Fibroblast of skin of left biceps (primary cell): ENCODE data around the gene MOB3C.
A peak's percentile ranks its signal among the peaks of the same experiment; 100 is the strongest.

Source experiments
- DNase-seq, 2 experiments: peaks; one replicate each; pipeline ENCODE4 v3.0.0-alpha.2; 2013; ENCODE audit warnings: low read depth in 2 of 2

MOB3C gene

GRCh38 chr1:46638921-46639320, 22.3 kb upstream of the MOB3C start:
- DNase-seq, result no peak

GRCh38 chr1:46637444-46638083, 21.0 kb upstream of the MOB3C start:
- DNase-seq, result no peak

GRCh38 chr1:46635205-46635604, 18.6 kb upstream of the MOB3C start:
- DNase-seq, result no peak

- DNase-seq, result no peak
These were observed 14.1 kb upstream of the MOB3C start for GRCh38 chr1:46630719-46631118.

- DNase-seq, result no peak
These were observed 7.4 kb upstream of the MOB3C start for GRCh38 chr1:46623743-46624644.

- DNase-seq, result no peak
These were observed 5.7 kb upstream of the MOB3C start for GRCh38 chr1:46622344-46622743.

GRCh38 chr1:46621930-46622329, 5.3 kb upstream of the MOB3C start:
- DNase-seq, result no peak

- DNase-seq, result no peak
These were observed 3.1 kb upstream of the MOB3C start for GRCh38 chr1:46619656-46620258.

- DNase-seq, result no peak
These were observed 2.3 kb upstream of the MOB3C start for GRCh38 chr1:46618754-46619415.

- no peak for DNase-seq
These were observed 1.2 kb upstream of the MOB3C start for GRCh38 chr1:46617833-46618232.

GRCh38 chr1:46617108-46617800, 643 bp upstream of the MOB3C start:
- DNase-seq, result no peak

GRCh38 chr1:46615735-46616134, 876 bp downstream of the MOB3C start:
- DNase-seq, result no peak

- DNase-seq, result no peak
These were observed 1.5 kb downstream of the MOB3C start for GRCh38 chr1:46615088-46615487.

- DNase-seq, result no peak
These were observed 2.0 kb downstream of the MOB3C start for GRCh38 chr1:46614604-46614984.

- DNase-seq, result peak in 1 of 2 experiments; percentile 12
These were observed 2.7 kb downstream of the MOB3C start for GRCh38 chr1:46613661-46614603.

GRCh38 chr1:46612937-46613660, 3.5 kb downstream of the MOB3C start:
- no peak for DNase-seq

GRCh38 chr1:46611691-46612221, 4.9 kb downstream of the MOB3C start:
- DNase-seq, result no peak

- DNase-seq, result no peak
These were observed 9.1 kb downstream of the MOB3C start for GRCh38 chr1:46607345-46608130.
